PFSK-1 (cell line): ENCODE measurements around the gene ZNF319.

Experiments used
- FOXP2 ChIP-seq: optimal IDR thresholded peaks from 2 replicates; pipeline ENCODE3; 2011; ENCODE audit warnings: borderline replicate concordance, control low read depth, inconsistent platforms; ENCODE audit not compliant: insufficient read depth; ENCODE audit errors: extremely low read length, extremely low read depth
- POLR2AphosphoS5 ChIP-seq: IDR thresholded peaks from 2 replicates; pipeline ENCODE4 v1.6.1; 2012; ENCODE audit warnings: low read depth, mild to moderate bottlenecking, control low read depth, low read length, moderate library complexity
- REST ChIP-seq, 2 experiments: IDR thresholded peaks; 2 replicates each; pipeline versions ENCODE4 v1.6.1 to v1.8.0; 2011 to 2012; ENCODE audit warnings: low read depth in 2 of 2, low read length in 2 of 2, control low read depth in 1 of 2, inconsistent platforms in 1 of 2, mild to moderate bottlenecking in 1 of 2, moderate library complexity in 1 of 2; ENCODE audit not compliant: insufficient read depth in 1 of 2
- SIN3A ChIP-seq: IDR thresholded peaks from 2 replicates; pipeline ENCODE4 v1.6.1; 2012; ENCODE audit warnings: mild to moderate bottlenecking, low read length, moderate library complexity, borderline replicate concordance; ENCODE audit not compliant: insufficient read depth
- TAF1 ChIP-seq: IDR thresholded peaks from 2 replicates; pipeline ENCODE4 v1.6.1; 2012; ENCODE audit warnings: low read length, control low read depth, borderline replicate concordance; ENCODE audit not compliant: insufficient read depth

Gene ZNF319

GRCh38 chr16:58028541-58029070 is 28.1 kb upstream of the ZNF319 start:
- TF ChIP-seq SIN3A (no peak), POLR2AphosphoS5 (no peak), REST (IDR thresholded peaks at IDR 0.05; ENCODE audit: insufficient read depth in 1 of 2, low read depth in 2 of 2, low read length in 2 of 2) (no peak), FOXP2 (no peak)

- TF ChIP-seq TAF1: no peak
- TF ChIP-seq SIN3A: no peak
- no peak for TF ChIP-seq REST (IDR thresholded peaks at IDR 0.05; ENCODE audit: insufficient read depth in 1 of 2, low read depth in 2 of 2, low read length in 2 of 2)
- no peak for TF ChIP-seq POLR2AphosphoS5
- no peak for TF ChIP-seq FOXP2
These were observed 27.5 kb upstream of the ZNF319 start for GRCh38 chr16:58027916-58028455.

DNA sequence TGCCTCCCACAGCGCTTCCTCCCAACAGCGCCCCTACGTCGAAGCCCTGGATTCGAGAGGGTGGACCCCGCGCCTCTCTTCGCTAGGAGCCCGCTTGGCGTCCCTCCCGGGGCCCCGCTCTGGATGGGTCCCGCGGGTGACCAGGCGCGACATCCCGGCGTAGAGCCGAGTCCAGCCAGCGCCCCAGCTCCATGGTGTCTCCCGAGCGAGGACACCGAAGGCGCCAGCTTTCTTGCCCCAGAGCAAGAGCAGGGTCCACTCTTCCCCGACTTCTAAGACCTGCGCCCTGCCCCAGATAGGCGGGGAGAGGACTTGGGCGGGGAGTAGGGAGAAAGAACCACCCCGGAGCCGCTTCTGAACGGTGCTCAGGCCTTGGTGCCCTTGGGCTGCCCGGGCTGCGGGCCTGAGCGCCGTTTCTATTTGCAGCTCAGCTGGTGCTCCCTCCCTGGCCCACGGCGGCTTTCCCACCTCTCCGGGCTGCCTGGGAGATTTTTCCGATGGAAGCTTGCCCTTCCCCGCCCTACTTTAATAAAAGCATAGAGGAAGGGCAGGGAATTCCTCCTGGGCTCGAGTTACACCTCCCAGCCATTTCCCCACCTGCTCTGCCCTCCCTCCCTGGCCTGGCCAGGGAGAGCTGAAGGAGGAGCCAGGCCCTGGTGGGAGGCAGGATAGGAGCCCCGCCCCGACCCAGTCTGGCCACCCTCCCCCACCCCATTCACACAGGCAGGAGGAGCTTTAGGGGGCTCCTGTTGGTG is 26.9 kb upstream of the ZNF319 start:
- TF ChIP-seq SIN3A (no peak), REST (IDR thresholded peaks at IDR 0.05; ENCODE audit: insufficient read depth in 1 of 2, low read depth in 2 of 2, low read length in 2 of 2) (no peak), TAF1 (no peak), FOXP2 (no peak), POLR2AphosphoS5 (no peak)

DNA sequence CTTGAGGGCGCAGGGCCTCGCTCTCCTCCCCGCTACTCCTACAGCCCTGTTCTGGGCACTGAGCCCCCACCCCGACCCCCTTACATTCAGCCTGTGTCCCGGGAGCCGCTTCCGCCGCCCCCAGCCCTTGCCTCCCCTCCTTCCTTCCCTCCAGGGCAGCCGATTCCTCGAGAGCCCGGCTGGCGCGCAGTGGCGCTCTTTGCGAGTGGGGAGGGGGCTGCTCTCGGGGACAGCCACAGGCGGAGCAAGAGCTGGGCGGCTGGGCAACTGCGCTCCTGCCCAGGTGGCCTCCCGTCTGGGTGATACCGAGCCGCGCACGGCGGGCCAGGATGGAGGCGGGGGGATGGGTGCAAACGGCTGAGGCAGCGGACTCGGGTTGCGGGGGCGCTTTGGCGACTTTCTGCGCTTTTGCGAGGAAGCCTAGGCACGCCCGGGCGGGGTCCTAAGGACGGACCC is 26.3 kb upstream of the ZNF319 start:
- TF ChIP-seq POLR2AphosphoS5: no peak
- no peak for TF ChIP-seq SIN3A
- no peak for TF ChIP-seq REST (IDR thresholded peaks at IDR 0.05; ENCODE audit: insufficient read depth in 1 of 2, low read depth in 2 of 2, low read length in 2 of 2)
